ENCODE results near the gene TXNDC9. TPM values are rescaled to one million over a fixed set of nuclear protein-coding genes. Genes with fewer than 3 reads are reported as not detected.
"Not testable (repeated sequence)": the region's sequence is repeated elsewhere in the genome, so short reads cannot be mapped to it uniquely, and the experiment has no call there.

The TXNDC9 gene
- total RNA-seq, 3 donors from 2014 or later: 31.7 to 54.4 (median 47.0) TPM

GRCh38 chr2:99317161-99317872, 18.8 kb downstream of the TXNDC9 start:
- Histone ChIP-seq H3K4me1 (no peaks in the 10 kb centered on the region), H3K9me3 (no peaks in the 10 kb centered on the region), H3K27me3 (no peaks in the 10 kb centered on the region), H3K4me3 (no peak overlapping the region), H3K27ac (no peak overlapping the region), H3K36me3 (no peaks in the 10 kb centered on the region)
- TF ChIP-seq POLR2AphosphoS5 (IDR thresholded peaks at IDR 0.05): no peak
- no peak for DNase-seq (ENCODE audit: low spot score in 2 of 2)
- intact Hi-C loops (cut with DNase I; ENCODE audit: low total_unique reads): no loop called here

GRCh38 chr2:99301097-99301496, 35.0 kb downstream of the TXNDC9 start, which contains the start of gene LYG1:
Gene LYG1, minus strand, starts transcription at chr2:99301197. Its CDS starts 5,527 bp downstream, at chr2:99295670.
- intact Hi-C loops (cut with DNase I; ENCODE audit: low total_unique reads); H3K27ac ChIP-seq; H3K4me3 ChIP-seq; H3K4me1 ChIP-seq; DNase-seq (ENCODE audit: low spot score in 2 of 2); H3K9me3 ChIP-seq; H3K36me3 ChIP-seq; H3K27me3 ChIP-seq: not testable (repeated sequence)

GRCh38 chr2:99299580-99299979, 36.6 kb downstream of the TXNDC9 start:
- Histone ChIP-seq H3K27ac (no peak overlapping the region), H3K4me3 (no peak overlapping the region), H3K36me3 (no peaks in the 10 kb centered on the region), H3K27me3 (no peaks in the 10 kb centered on the region), H3K9me3 (no peaks in the 10 kb centered on the region), H3K4me1 (no peaks in the 10 kb centered on the region)
- intact Hi-C loops (cut with DNase I; ENCODE audit: low total_unique reads): no loop called here
- TF ChIP-seq POLR2A (IDR thresholded peaks at IDR 0.05): no peak
- no peak for TF ChIP-seq POLR2AphosphoS5 (IDR thresholded peaks at IDR 0.05)
- TF ChIP-seq CTCF (IDR thresholded peaks at IDR 0.05): no peak
- no peak for DNase-seq (ENCODE audit: low spot score in 2 of 2)

- TF ChIP-seq POLR2AphosphoS5 (IDR thresholded peaks at IDR 0.05): no peak
- TF ChIP-seq CTCF (IDR thresholded peaks at IDR 0.05): no peak
- no peak for TF ChIP-seq POLR2A (IDR thresholded peaks at IDR 0.05)
- DNase-seq (ENCODE audit: low spot score in 2 of 2): no peak
- Histone ChIP-seq H3K4me1 (no peaks in the 10 kb centered on the region), H3K27ac (no peak overlapping the region), H3K9me3 (no peaks in the 10 kb centered on the region), H3K4me3 (no peak overlapping the region), H3K36me3 (no peaks in the 10 kb centered on the region), H3K27me3 (no peaks in the 10 kb centered on the region)
- intact Hi-C loops (cut with DNase I; ENCODE audit: low total_unique reads): no loop called here
Measured at GRCh38 chr2:99297994-99298393, 38.1 kb downstream of the TXNDC9 start.

- H3K9me3 ChIP-seq: no peaks in the 10 kb centered on the region
- TF ChIP-seq CTCF (IDR thresholded peaks at IDR 0.05): no peak
- TF ChIP-seq POLR2AphosphoS5 (IDR thresholded peaks at IDR 0.05): no peak
- no peak for TF ChIP-seq POLR2A (IDR thresholded peaks at IDR 0.05)
- no peaks in the 10 kb centered on the region for H3K27me3 ChIP-seq
- no peak for DNase-seq (ENCODE audit: low spot score in 2 of 2)
- H3K4me3 ChIP-seq: no peak overlapping the region
- no peaks in the 10 kb centered on the region for H3K4me1 ChIP-seq
- no peaks in the 10 kb centered on the region for H3K36me3 ChIP-seq
- no peak overlapping the region for H3K27ac ChIP-seq
- intact Hi-C loops (cut with DNase I; ENCODE audit: low total_unique reads): no loop called here
Measured at GRCh38 chr2:99285526-99285925, 50.6 kb downstream of the TXNDC9 start.

GRCh38 chr2:99279969-99280695, 56.0 kb downstream of the TXNDC9 start:
- no peaks in the 10 kb centered on the region for H3K4me1 ChIP-seq
- intact Hi-C loops (cut with DNase I; ENCODE audit: low total_unique reads): loop anchor here (5.0 kb wide), 1 partner anchor 1067 kb away; no protein-coding TSS in a partner anchor
- peaks cover 0 to 5% of the 10 kb centered on the region in 2 donors for H3K9me3 ChIP-seq
- no peaks in the 10 kb centered on the region for H3K27me3 ChIP-seq
- no peak overlapping the region for H3K27ac ChIP-seq
- H3K4me3 ChIP-seq: no peak overlapping the region
- H3K36me3 ChIP-seq: no peaks in the 10 kb centered on the region
- no peak for DNase-seq (ENCODE audit: low spot score in 2 of 2)
- TF ChIP-seq POLR2A (IDR thresholded peaks at IDR 0.05) (no peak), CTCF (IDR thresholded peaks at IDR 0.05) (no peak), POLR2AphosphoS5 (IDR thresholded peaks at IDR 0.05) (no peak)

All from breast epithelium (tissue), 4 donors.